Activated CD4-positive, CD25-positive, alpha-beta regulatory T cell treated with anti-CD3 and anti-CD28 coated beads, Interleukin-2, amount 50 U/mL, for 16 hours (primary cell): Measurements from ENCODE around the gene ZNF615.
"Not testable (repeated sequence)": the region's sequence is repeated elsewhere in the genome, so short reads cannot be mapped to it uniquely, and the experiment has no call there.

ENCODE experiments used
- DNase-seq: peaks from one replicate; pipeline ENCODE4 v3.0.0-alpha.2; 2020; ENCODE audit warnings: low read depth, low spot score

ZNF615 gene

GRCh38 chr19:51980116-51980736, 27.8 kb downstream of the ZNF615 start:
- no peak for DNase-seq

DNA sequence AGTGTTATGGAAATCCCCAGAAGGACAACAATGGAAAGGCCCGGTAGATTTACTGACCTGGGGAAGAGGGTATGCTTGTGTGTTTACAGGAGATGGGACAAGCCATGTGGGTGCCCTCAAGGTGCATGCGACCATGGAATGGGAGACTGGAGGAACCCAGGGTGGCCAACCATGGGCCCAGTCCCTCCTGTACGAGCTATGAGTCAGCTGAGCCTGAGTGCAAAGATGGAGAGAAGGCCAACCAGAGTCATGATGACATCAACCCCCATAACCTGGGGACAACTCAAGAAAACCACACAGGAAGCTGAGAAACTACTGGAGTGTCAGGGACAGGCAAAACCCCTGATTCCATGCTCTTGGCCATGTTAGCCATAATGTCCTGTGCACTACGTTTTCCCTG, 29.1 kb downstream of the ZNF615 start:
- no peak for DNase-seq

DNA sequence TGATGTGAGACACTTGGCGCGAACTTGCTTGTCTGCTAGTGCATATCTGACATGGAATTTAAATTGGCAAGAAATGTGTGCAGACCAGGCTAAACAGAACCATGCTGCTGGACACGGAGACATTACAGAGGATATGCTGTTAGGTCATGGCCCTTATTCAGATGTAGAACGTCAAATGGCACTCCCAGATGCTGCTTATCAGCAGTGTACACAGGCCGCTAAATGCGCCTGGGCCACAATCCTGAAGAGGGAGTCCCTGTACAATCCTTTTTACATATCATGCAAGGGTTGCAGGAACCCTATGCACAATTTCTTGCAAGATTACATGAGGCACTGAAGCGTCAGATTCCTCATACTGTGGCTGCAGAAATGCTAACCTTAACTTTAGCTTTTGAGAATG, 30.7 kb downstream of the ZNF615 start:
- no peak for DNase-seq

GRCh38 chr19:51976852-51977251, 31.2 kb downstream of the ZNF615 start:
- no peak for DNase-seq

GRCh38 chr19:51975787-51976186, 32.2 kb downstream of the ZNF615 start:
- DNase-seq = not testable (repeated sequence)

DNA sequence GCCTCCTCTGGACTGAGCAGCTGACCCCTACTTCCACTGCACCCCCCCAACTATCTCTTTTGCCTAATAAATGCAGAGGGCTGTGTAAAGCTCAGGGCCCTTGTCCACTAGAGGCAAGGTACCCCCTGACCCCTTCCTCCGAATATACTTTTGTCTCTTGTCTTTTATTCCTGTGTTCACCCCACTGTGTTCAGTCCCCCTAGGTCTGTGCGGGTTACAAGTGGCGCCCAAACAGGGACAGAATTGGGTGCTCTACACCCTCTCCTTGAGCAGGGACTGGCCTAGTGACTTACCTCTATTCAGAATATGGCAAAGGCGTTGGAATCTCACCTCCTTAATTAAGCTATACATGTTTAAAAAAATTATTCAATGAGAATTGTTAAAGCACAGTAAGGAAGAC, 36.4 kb downstream of the ZNF615 start:
- no peak for DNase-seq

DNA sequence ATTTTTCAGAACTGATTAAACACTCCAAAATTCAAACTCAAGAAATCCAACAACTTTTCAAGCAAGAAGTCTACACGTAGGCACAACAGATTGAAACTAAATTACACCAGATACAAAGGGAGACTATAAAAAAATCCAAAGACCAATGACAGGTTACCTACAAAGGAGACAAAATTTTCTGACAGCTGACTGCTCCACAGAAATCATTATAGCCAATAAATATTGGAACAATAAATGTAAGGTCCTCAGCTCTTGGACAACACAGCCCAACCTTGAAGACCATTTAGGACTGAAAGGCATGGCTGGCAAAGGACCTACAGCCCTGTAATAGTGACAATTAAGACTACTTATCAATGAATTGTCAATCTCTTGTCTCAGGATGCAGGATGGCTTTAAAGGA, 37.3 kb downstream of the ZNF615 start:
- DNase-seq = no peak

DNA sequence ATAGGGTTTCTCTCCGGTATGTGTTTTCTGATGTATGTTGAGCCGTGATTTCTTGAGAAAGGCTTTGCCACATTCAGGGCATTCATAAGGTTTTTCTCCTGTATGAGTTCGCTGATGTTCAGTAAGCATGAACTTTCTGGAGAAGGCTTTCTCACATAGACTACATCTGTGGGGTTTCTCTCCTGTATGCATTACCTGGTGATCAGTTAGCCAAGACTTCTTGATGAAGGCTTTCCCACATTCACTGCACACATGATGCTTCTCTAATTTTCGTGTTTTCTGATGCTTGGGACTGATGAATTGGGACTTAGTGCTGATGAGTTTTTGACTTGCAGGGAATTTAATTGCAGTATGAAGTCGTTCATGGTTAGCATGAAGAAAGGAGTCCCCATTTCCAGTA, 42.4 kb downstream of the ZNF615 start:
- DNase-seq = no peak

DNA sequence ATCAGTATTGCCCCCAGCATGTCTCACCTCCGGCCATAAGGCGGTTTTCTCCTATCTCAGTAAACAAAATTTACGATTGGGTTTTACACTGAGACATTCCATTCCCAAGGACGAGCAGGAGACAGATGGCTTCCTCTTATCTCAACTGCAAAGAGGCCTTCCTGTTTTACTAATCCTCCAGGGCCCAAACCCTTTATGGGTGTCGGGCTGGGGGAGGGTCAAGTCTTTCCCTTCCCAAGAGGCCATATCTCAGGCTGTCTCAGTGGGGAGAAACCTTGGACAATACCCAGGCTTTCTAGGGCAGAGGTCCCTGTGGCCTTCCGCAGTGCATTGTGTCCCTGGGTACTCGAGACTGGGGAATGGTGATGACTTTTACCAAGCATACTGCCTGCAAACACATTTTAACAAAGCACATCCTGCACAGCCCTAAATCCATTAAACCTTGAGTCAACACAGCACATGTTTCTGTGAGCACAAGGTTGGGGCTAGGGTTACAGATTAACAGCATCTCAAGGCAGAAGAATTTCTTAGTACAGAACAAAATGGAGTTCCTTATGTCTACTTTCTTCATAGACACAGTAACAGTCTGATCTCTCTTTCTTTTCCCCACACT, 47.3 kb downstream of the ZNF615 start:
- DNase-seq = not testable (repeated sequence)

- no peak for DNase-seq
These were observed 48.2 kb downstream of the ZNF615 start for GRCh38 chr19:51959791-51960190.

- not testable (repeated sequence) for DNase-seq
These were observed 50.2 kb downstream of the ZNF615 start for GRCh38 chr19:51957846-51958245.

GRCh38 chr19:51948975-51949374, 59.0 kb downstream of the ZNF615 start:
- DNase-seq = no peak

- DNase-seq = no peak
These were observed 61.4 kb downstream of the ZNF615 start for GRCh38 chr19:51946602-51947001.

- no peak for DNase-seq
These were observed 63.0 kb downstream of the ZNF615 start for GRCh38 chr19:51944798-51945552.
